ENCODE measurements around the gene TBC1D22B. TPM values are rescaled to one million over a fixed set of nuclear protein-coding genes. Genes with fewer than 3 reads are reported as not detected.

Gene TBC1D22B
- total and polyA plus RNA-seq, 2 of the 13 experiments (the other 11 are each of a cell fraction or from before 2014, with no cell fraction given) = 9.7 to 12.9 TPM

- TF ChIP-seq TOE1 (CRISPR knock-in tag; IDR thresholded peaks at IDR 0.05) (0 out of 2 replicates have a peak, but pooled peaks have one; percentile 66), XBP1 (CRISPR knock-in tag; IDR thresholded peaks at IDR 0.05) (peak; percentile 55; the same call in 1 of the 2 replicates), ARID4A (CRISPR knock-in tag; IDR thresholded peaks at IDR 0.05; ENCODE audit: borderline replicate concordance) (peak; percentile 68; the same call in 1 of the 2 replicates), PHF21A (CRISPR knock-in tag; IDR thresholded peaks at IDR 0.05) (peak; percentile 66; the same call in 1 of the 2 replicates), PRDM10 (CRISPR knock-in tag; IDR thresholded peaks at IDR 0.05; ENCODE audit: low read depth) (no peak), TMF1 (CRISPR knock-in tag; IDR thresholded peaks at IDR 0.05; ENCODE audit: low read depth) (no peak), ZBTB37 (CRISPR knock-in tag; IDR thresholded peaks at IDR 0.05) (peak; percentile 77; the same call in 1 of the 2 replicates), ZUFSP (CRISPR knock-in tag; IDR thresholded peaks at IDR 0.05; ENCODE audit: borderline replicate concordance) (no peak), ATF7 (IDR thresholded peaks at IDR 0.05) (no peak), ATF7 (CRISPR knock-in tag; IDR thresholded peaks at IDR 0.05) (no peak), ZBTB38 (CRISPR knock-in tag; IDR thresholded peaks at IDR 0.05) (no peak), U2AF1 (optimal IDR thresholded peaks at IDR 0.05; ENCODE audit: low read depth, low read length) (no peak), ZNF891 (CRISPR knock-in tag; IDR thresholded peaks at IDR 0.05) (no peak), PHF8 (CRISPR knock-in tag; IDR thresholded peaks at IDR 0.05) (no peak), ZMYM4 (CRISPR knock-in tag; IDR thresholded peaks at IDR 0.05) (peak; percentile 82), KMT2B (CRISPR knock-in tag; IDR thresholded peaks at IDR 0.05) (no peak)
Observed at GRCh38 chr6:37369321-37370201, 112.0 kb downstream of the TBC1D22B start (continued).

Data from HepG2 (cell line).